OCI-LY1 (cell line): Measurements from ENCODE around the gene SLC25A1.

ENCODE experiments used
- EZH2 ChIP-seq: fragments of 200-600 bp; sonication (generic), shearing (Covaris generic); IDR thresholded peaks from 2 replicates; pipeline ENCODE4 v1.8.0; 2017; ENCODE audit warnings: borderline replicate concordance, mixed run types, mild to moderate bottlenecking, antibody characterized with exemption, low read length, moderate library complexity, mixed read lengths
- TF ChIP-seq, protein P1 (sequence below): fragments of 200-600 bp; sonication (generic), shearing (Covaris generic); IDR thresholded peaks from 2 replicates; pipeline ENCODE4 v1.5.1; 2017; ENCODE audit warnings: mild to moderate bottlenecking, antibody characterized with exemption, low read length, moderate library complexity, mixed read lengths

DNA sequence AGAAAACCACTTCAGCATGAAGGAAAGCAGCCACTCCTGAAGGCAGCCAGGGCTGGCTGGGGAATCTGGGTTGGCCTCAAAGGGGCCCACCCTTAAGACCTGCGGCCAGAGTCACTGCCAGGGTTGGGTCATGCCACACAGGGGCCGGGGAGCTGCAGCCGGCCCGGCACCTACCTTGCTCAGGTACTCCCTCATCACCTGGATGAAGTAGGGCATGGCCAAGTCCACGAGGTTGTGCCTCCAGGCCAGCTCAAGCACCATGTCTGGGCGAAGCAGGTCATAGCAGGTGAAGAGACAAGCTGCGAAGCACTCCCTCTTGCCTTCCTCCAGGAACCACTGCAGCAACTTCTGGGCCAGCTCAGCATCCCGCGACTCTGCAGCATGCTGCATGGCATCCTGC is 4.7 kb upstream of the SLC25A1 start:
- TF ChIP-seq, protein P1, sequence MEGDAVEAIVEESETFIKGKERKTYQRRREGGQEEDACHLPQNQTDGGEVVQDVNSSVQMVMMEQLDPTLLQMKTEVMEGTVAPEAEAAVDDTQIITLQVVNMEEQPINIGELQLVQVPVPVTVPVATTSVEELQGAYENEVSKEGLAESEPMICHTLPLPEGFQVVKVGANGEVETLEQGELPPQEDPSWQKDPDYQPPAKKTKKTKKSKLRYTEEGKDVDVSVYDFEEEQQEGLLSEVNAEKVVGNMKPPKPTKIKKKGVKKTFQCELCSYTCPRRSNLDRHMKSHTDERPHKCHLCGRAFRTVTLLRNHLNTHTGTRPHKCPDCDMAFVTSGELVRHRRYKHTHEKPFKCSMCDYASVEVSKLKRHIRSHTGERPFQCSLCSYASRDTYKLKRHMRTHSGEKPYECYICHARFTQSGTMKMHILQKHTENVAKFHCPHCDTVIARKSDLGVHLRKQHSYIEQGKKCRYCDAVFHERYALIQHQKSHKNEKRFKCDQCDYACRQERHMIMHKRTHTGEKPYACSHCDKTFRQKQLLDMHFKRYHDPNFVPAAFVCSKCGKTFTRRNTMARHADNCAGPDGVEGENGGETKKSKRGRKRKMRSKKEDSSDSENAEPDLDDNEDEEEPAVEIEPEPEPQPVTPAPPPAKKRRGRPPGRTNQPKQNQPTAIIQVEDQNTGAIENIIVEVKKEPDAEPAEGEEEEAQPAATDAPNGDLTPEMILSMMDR: no peak
- TF ChIP-seq EZH2: no peak
